HFFc6 (cell line): ENCODE data around the gene FIGNL2. TPM values are rescaled to one million over a fixed set of nuclear protein-coding genes. Genes with fewer than 3 reads are reported as not detected.
A peak's percentile ranks its signal among the peaks of the same experiment; 100 is the strongest.
"Not testable (repeated sequence)": the region's sequence is repeated elsewhere in the genome, so short reads cannot be mapped to it uniquely, and the experiment has no call there.

Experiments used
- DNase-seq: peaks from one replicate; pipeline ENCODE4 v3.0.0-alpha.2; 2018
- H3K27ac Mint-ChIP-seq: 2 replicates; pipeline ENCODE4 v1.8.0; 2020; ENCODE audit warnings: mild to moderate bottlenecking, mixed read lengths
- H3K27me3 Mint-ChIP-seq: 2 replicates; pipeline ENCODE4 v1.8.0; 2021; ENCODE audit warnings: mild to moderate bottlenecking, moderate library complexity, mixed read lengths; ENCODE audit not compliant: insufficient read depth
- H3K36me3 Mint-ChIP-seq: 2 replicates; pipeline ENCODE4 v1.8.0; 2021; ENCODE audit warnings: low read depth, mixed read lengths
- H3K4me1 Mint-ChIP-seq: 2 replicates; pipeline ENCODE4 v1.8.0; 2020; ENCODE audit warnings: low read depth, mixed read lengths
- H3K4me3 Mint-ChIP-seq: 2 replicates; pipeline ENCODE4 v1.8.0; 2020; ENCODE audit warnings: mild to moderate bottlenecking, moderate library complexity, mixed read lengths
- H3K9me3 Mint-ChIP-seq: 2 replicates; pipeline ENCODE4 v1.8.0; 2020; ENCODE audit warnings: mild to moderate bottlenecking, mixed read lengths
- CTCF ChIP-seq: fragments of 200-600 bp; sonication (generic); IDR thresholded peaks from 2 replicates; pipeline ENCODE4 v1.5.0; 2021; ENCODE audit warnings: antibody characterized with exemption, mild to moderate bottlenecking
- total RNA-seq, 6 experiments: library from RNA; stranded (reverse); fragmentation: NEBNext Ultra II Directional; extraction: Animal tissue kit (Norgen Biotek cat#: 25700); gene quantifications; 2 replicates in 1 of 6; 3 replicates in 5 of 6; pipeline ENCODE4 v1.2.3, GENCODE V29; 2021

The FIGNL2 gene
- total RNA-seq, 6 experiments from 2014 or later, result not detected

- TF ChIP-seq CTCF, result no peak
- DNase-seq, result no peak
- H3K4me3 Mint-ChIP-seq, result no peak overlapping the region
- H3K36me3 Mint-ChIP-seq, result peaks cover 62% of the 10 kb centered on the region
- H3K27me3 Mint-ChIP-seq, result peaks cover 2% of the 10 kb centered on the region; the same call in 1 of the 2 replicates
- H3K27ac Mint-ChIP-seq, result no peak overlapping the region; the same call in 1 of the 2 replicates
- peaks cover 27% of the 10 kb centered on the region for H3K4me1 Mint-ChIP-seq
- H3K9me3 Mint-ChIP-seq, result no peaks in the 10 kb centered on the region
These were observed 47.5 kb downstream of the FIGNL2 start for GRCh38 chr12:51801027-51801426.

- peaks cover 2% of the 10 kb centered on the region; the same call in 1 of the 2 replicates for H3K27me3 Mint-ChIP-seq
- peaks cover 77% of the 10 kb centered on the region for H3K36me3 Mint-ChIP-seq
- no peak overlapping the region for H3K4me3 Mint-ChIP-seq
- no peak for DNase-seq
- peaks cover 29% of the 10 kb centered on the region for H3K4me1 Mint-ChIP-seq
- no peaks in the 10 kb centered on the region for H3K9me3 Mint-ChIP-seq
- no peak for TF ChIP-seq CTCF
- no peak overlapping the region for H3K27ac Mint-ChIP-seq
These were observed 50.0 kb downstream of the FIGNL2 start for GRCh38 chr12:51798501-51798900.

- Mint-ChIP-seq H3K36me3 (peaks cover 77% of the 10 kb centered on the region), H3K4me1 (peaks cover 34% of the 10 kb centered on the region)
- H3K27me3 Mint-ChIP-seq, result not testable (repeated sequence)
These were observed 50.5 kb downstream of the FIGNL2 start for GRCh38 chr12:51798051-51798450.

GRCh38 chr12:51797301-51797700, 51.2 kb downstream of the FIGNL2 start:
- Mint-ChIP-seq H3K4me3 (no peak overlapping the region), H3K4me1 (peaks cover 41% of the 10 kb centered on the region), H3K36me3 (peaks cover 79% of the 10 kb centered on the region), H3K9me3 (no peaks in the 10 kb centered on the region), H3K27ac (no peak overlapping the region), H3K27me3 (peaks cover 2% of the 10 kb centered on the region; the same call in 1 of the 2 replicates)
- no peak for TF ChIP-seq CTCF
- no peak for DNase-seq

More at GRCh38 chr12:51798051-51798450, 50.5 kb downstream of the FIGNL2 start:
- not testable (repeated sequence) for H3K27ac Mint-ChIP-seq, H3K9me3 Mint-ChIP-seq, DNase-seq, H3K4me3 Mint-ChIP-seq

- TF ChIP-seq CTCF, result no peak
- no peaks in the 10 kb centered on the region for H3K27me3 Mint-ChIP-seq
- peaks cover 37% of the 10 kb centered on the region for H3K4me1 Mint-ChIP-seq
- H3K27ac Mint-ChIP-seq, result peak overlapping the region; percentile 29
- DNase-seq, result peak; percentile 65
- no peak overlapping the region for H3K4me3 Mint-ChIP-seq
- no peaks in the 10 kb centered on the region for H3K9me3 Mint-ChIP-seq
- H3K36me3 Mint-ChIP-seq, result peaks cover 82% of the 10 kb centered on the region
These were observed 55.3 kb downstream of the FIGNL2 start for GRCh38 chr12:51793201-51793600.

- DNase-seq, result no peak
- Mint-ChIP-seq H3K27ac (no peak overlapping the region), H3K9me3 (no peaks in the 10 kb centered on the region), H3K27me3 (no peaks in the 10 kb centered on the region; the same call in 1 of the 2 replicates), H3K36me3 (peaks cover 81% of the 10 kb centered on the region), H3K4me1 (peaks cover 43% of the 10 kb centered on the region), H3K4me3 (no peak overlapping the region)
- no peak for TF ChIP-seq CTCF
These were observed 56.1 kb downstream of the FIGNL2 start for GRCh38 chr12:51792417-51792816.
